ENCODE measurements around the gene TTC34. TPM values are rescaled to one million over a fixed set of nuclear protein-coding genes. Genes with fewer than 3 reads are reported as not detected.
"Not testable (repeated sequence)": the region's sequence is repeated elsewhere in the genome, so short reads cannot be mapped to it uniquely, and the experiment has no call there.

TTC34 gene
- total RNA-seq, 1 donor from 2014 or later = 1.8 TPM

DNA sequence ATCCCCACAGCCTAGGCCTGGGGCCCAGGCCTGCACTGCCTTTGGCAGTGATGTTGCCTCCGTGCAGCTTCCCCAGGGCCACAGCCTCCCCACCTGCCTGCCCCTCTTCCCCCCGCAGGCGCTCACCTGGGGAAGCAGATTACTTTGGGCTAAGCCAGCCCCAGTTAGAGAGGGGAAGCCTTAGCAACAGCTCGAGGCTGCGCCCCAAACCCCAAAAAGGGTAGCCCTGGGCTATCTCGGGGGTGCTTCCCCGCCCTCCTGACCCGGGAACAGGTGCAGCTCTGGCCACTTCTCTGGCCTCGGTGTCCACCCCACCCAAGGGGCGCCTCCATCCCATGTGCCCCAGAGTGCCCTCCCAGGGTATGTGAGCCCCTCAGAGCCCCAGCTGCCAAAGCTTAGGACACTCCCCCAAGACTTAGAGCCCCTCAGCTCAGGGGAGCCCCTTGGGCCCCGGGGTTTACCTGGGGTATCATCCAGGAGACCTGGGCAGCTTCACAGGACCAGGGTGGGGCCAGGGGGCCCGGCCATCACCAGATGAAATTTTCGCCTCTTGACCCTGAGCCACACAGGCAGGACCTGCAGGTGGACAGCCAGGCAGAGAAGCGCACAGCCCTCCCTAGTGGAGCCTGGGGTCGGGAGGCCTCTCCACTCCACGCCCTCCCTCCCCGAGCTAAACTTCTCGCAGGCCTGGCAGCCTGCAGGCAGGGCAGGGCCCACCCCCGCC lies 3.3 kb upstream of the TTC34 start:
- Mint-ChIP-seq H3K27me3 (ENCODE audit: insufficient read depth) (no peaks in the 10 kb centered on the region), H3K4me3 (no peak overlapping the region), H3K27ac (no peak overlapping the region), H3K36me3 (ENCODE audit: low read depth) (no peaks in the 10 kb centered on the region), H3K9me3 (no peaks in the 10 kb centered on the region), H3K4me1 (ENCODE audit: low read depth) (no peaks in the 10 kb centered on the region)
- no peak for DNase-seq (ENCODE audit: low spot score)
- intact Hi-C loops (cut with micrococcal nuclease) = no loop called here

GRCh38 chr1:2803931-2804627 lies 2.6 kb upstream of the TTC34 start:
- no peaks in the 10 kb centered on the region for H3K4me1 Mint-ChIP-seq (ENCODE audit: low read depth)
- H3K27ac Mint-ChIP-seq = no peak overlapping the region
- no peaks in the 10 kb centered on the region for H3K36me3 Mint-ChIP-seq (ENCODE audit: low read depth)
- intact Hi-C loops (cut with micrococcal nuclease) = no loop called here
- H3K27me3 Mint-ChIP-seq (ENCODE audit: insufficient read depth) = no peaks in the 10 kb centered on the region
- no peaks in the 10 kb centered on the region for H3K9me3 Mint-ChIP-seq
- no peak for DNase-seq (ENCODE audit: low spot score)
- no peak overlapping the region for H3K4me3 Mint-ChIP-seq

DNA sequence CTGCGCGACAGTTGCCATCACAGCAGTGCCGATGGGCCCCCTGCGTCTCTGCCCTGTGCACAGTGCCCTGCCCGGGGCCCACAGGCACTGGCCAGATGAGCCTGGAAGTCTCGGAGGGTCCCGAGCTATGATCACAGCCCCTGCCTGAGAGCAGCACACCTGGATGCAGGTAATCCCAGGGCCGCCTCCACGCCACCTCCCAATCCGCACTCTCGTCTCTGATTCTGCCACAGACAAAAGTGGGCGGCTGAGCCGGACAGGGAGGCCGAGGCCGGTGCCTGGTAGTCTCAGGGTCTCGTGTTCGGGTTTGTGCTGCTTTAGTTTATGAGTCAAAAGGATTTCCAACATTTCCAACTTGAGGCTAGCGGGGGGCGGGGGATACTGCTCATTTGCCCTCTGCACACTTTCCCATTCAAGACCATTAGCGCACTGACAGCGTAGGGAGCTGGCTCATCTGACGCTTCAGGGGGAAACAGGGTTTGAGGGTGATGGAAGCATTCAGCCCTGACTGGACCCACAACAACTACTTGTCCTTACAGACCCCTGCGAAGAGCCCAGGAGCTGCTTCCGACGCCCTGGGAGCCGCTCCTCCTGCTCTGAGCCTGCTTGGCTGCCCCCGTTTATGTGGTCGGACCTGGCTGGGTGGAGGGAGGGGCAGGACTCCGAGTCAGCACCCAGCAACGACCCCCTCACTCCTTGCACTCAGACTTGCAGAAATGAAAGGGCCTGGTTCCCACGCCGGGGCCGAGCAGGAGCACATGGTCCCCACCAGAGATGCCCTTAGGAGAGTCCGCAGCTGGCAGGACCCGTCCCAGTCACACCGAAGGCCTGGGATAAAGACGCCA lies 1.8 kb upstream of the TTC34 start:
- Mint-ChIP-seq H3K27ac (no peak overlapping the region), H3K27me3 (ENCODE audit: insufficient read depth) (no peaks in the 10 kb centered on the region), H3K36me3 (ENCODE audit: low read depth) (no peaks in the 10 kb centered on the region), H3K4me1 (ENCODE audit: low read depth) (no peaks in the 10 kb centered on the region), H3K9me3 (no peaks in the 10 kb centered on the region), H3K4me3 (no peak overlapping the region)
- DNase-seq (ENCODE audit: low spot score) = no peak
- intact Hi-C loops (cut with micrococcal nuclease) = no loop called here

DNA sequence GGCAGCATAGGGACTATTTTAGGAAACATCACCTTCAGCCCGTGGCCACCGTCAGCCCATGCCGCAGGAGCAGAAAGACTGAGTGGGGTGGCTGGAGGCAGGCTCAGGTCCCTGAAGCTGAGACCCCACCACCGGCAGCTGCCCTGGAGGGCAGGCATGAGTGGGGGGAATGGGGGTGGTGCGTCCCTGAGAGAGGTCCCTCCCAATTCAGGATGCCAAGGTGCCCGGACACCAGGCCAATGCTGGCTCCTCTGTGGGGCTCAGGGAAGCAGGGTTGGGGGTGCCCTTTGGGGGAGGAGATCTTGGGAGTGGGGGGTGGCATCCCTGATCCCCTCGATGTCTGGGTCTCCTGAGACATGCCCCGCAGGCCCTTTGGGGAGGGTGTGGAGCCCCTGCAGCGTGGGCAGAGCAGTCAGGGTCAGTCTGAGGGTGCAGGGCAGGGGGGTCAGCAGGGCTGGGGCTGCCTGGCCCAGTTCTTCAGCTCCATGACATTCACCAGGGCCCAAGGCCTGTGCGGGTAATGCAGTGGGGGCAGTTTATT lies 998 bp upstream of the TTC34 start:
- H3K4me3 Mint-ChIP-seq = no peak overlapping the region
- no peaks in the 10 kb centered on the region for H3K4me1 Mint-ChIP-seq (ENCODE audit: low read depth)
- no peaks in the 10 kb centered on the region for H3K9me3 Mint-ChIP-seq
- no peak overlapping the region for H3K27ac Mint-ChIP-seq
- intact Hi-C loops (cut with micrococcal nuclease) = no loop called here
- no peaks in the 10 kb centered on the region for H3K27me3 Mint-ChIP-seq (ENCODE audit: insufficient read depth)
- H3K36me3 Mint-ChIP-seq (ENCODE audit: low read depth) = no peaks in the 10 kb centered on the region
- no peak for DNase-seq (ENCODE audit: low spot score)

DNA sequence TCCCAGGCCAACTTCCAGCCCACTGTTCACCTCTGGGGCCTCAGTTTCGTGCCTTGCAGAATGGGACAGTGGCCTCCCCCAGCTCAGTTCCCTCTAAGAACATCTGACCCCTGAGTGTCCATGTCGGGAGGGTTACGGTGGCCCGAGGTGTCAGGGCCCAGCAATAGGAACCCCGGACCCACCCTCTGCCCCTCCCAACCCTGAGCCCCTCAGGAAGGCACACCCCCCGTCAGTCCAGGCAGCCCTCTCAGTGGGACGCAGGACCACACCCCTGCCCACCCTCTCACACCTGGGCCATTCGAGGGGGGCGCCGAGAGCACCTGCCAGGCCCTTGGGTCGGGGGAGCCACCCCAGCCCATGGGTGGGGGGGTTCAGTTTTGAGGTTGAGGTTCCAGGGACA lies 447 bp downstream of the TTC34 start:
- DNase-seq (ENCODE audit: low spot score) = no peak
- Mint-ChIP-seq H3K27ac (no peak overlapping the region), H3K36me3 (ENCODE audit: low read depth) (no peaks in the 10 kb centered on the region), H3K27me3 (ENCODE audit: insufficient read depth) (no peaks in the 10 kb centered on the region), H3K9me3 (peaks cover 3% of the 10 kb centered on the region), H3K4me1 (ENCODE audit: low read depth) (no peaks in the 10 kb centered on the region), H3K4me3 (no peak overlapping the region)
- intact Hi-C loops (cut with micrococcal nuclease) = no loop called here

DNA sequence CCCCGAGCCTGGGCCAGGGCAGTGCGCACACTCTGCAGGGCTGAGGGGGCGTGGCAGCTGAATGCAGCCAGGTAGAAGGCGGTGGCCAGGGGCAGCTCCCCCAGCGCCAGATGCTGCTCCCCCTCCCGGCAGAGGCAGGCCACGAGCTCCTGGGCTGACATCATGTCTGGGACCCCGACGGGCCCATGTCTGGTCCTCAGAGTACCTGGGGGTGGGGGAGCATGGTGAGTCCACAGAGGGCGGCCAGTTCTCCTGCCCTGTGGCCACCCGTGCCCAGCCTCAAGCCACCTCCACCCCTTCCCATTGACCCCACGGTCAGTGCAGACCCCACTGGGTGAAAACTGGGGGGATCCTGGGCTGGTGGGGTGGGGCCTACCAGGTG lies 838 bp downstream of the TTC34 start:
- peaks cover 6% of the 10 kb centered on the region for H3K9me3 Mint-ChIP-seq
- no peaks in the 10 kb centered on the region for H3K27me3 Mint-ChIP-seq (ENCODE audit: insufficient read depth)
- intact Hi-C loops (cut with micrococcal nuclease) = no loop called here
- H3K36me3 Mint-ChIP-seq (ENCODE audit: low read depth) = no peaks in the 10 kb centered on the region
- no peak for DNase-seq (ENCODE audit: low spot score)
- H3K27ac Mint-ChIP-seq = no peak overlapping the region
- no peak overlapping the region for H3K4me3 Mint-ChIP-seq
- no peaks in the 10 kb centered on the region for H3K4me1 Mint-ChIP-seq (ENCODE audit: low read depth)

DNA sequence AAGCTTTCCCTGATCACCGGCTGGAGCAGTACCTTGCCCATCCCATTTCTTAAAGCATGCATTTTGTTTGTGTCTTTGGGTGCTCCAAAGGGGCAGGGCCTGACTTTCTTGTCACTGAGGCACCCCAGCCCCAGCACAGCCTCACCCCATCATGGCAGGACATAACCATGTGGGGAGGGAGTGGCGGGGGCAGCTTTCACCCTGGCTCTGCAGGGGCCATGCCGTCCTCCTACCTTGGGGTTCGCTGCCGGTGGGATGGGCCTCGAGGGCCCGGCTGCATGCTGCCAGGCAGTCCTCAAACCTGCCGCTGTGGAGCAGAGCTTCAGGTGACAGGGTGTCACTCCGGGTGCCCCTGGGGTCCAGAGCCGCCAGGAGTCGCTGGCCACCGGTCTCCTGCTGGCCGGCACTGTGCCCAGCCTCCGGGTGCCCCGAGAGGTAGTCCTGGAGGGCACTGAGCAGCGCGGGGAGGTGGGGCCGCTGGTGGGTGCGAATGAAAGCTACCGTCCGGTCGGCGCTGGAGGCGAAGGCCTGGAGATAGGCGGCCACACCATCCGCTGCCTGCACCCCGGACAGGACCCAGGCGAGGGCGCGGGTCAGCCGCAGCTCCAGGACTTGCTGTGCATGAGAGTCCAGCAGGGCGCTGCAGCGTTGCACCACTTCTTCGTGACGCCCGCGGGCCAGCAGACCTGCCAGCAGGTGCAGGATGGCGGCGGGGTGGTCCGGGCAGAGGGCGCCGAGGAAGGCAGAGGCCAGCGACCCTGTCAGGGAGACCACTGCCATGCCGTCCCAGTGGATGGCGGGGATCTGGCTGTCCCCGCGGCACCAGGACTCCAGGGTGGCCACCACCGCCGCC lies 1.5 kb downstream of the TTC34 start:
- no peaks in the 10 kb centered on the region for H3K27me3 Mint-ChIP-seq (ENCODE audit: insufficient read depth)
- no peaks in the 10 kb centered on the region for H3K4me1 Mint-ChIP-seq (ENCODE audit: low read depth)
- H3K36me3 Mint-ChIP-seq (ENCODE audit: low read depth) = no peaks in the 10 kb centered on the region
- H3K4me3 Mint-ChIP-seq = no peak overlapping the region
- intact Hi-C loops (cut with micrococcal nuclease) = no loop called here
- H3K27ac Mint-ChIP-seq = no peak overlapping the region
- no peak for DNase-seq (ENCODE audit: low spot score)
- peaks cover 8% of the 10 kb centered on the region for H3K9me3 Mint-ChIP-seq

DNA sequence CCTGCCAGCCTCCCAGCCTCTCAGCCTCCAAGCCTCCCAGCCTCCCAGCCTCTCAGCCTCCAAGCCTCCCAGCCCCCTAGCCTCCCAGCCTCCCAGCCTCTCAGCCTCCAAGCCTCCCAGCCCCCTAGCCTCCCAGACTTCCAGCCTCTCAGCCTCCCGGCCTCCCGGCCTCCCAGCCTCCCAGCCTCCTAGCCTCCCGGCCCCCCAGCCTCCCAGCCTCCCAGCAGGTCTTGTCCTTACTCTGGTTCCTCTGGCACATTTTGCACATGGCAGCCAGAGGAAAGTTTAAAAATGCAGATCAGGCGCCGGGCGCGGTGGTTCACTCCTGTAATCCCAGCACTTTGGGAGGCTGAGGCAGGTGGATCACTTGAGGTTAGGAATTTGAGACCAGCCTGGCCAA lies 2.5 kb downstream of the TTC34 start:
- peaks cover 12% of the 10 kb centered on the region for H3K9me3 Mint-ChIP-seq
- intact Hi-C loops (cut with micrococcal nuclease); H3K4me1 Mint-ChIP-seq (ENCODE audit: low read depth); DNase-seq (ENCODE audit: low spot score); H3K36me3 Mint-ChIP-seq (ENCODE audit: low read depth); H3K4me3 Mint-ChIP-seq; H3K27ac Mint-ChIP-seq; H3K27me3 Mint-ChIP-seq (ENCODE audit: insufficient read depth): not testable (repeated sequence)

DNA sequence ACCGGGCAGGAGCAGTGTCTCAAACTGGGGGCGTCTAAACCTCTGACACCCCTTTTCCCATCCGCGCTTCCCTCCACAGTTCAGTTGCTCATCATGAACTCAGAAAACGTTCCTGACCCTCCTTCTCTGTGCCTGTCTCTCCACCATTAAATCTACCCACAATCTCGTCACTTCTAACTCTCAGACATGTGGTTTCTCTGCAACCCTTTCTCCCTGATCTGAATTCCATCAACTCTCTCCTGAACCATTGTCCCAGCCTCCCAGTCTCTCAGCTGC lies 3.8 kb downstream of the TTC34 start:
- Mint-ChIP-seq H3K27ac (no peak overlapping the region), H3K4me1 (ENCODE audit: low read depth) (no peaks in the 10 kb centered on the region), H3K4me3 (no peak overlapping the region), H3K9me3 (peaks cover 24% of the 10 kb centered on the region), H3K36me3 (ENCODE audit: low read depth) (no peaks in the 10 kb centered on the region), H3K27me3 (ENCODE audit: insufficient read depth) (peaks cover 2% of the 10 kb centered on the region)
- no peak for DNase-seq (ENCODE audit: low spot score)
- intact Hi-C loops (cut with micrococcal nuclease) = no loop called here

DNA sequence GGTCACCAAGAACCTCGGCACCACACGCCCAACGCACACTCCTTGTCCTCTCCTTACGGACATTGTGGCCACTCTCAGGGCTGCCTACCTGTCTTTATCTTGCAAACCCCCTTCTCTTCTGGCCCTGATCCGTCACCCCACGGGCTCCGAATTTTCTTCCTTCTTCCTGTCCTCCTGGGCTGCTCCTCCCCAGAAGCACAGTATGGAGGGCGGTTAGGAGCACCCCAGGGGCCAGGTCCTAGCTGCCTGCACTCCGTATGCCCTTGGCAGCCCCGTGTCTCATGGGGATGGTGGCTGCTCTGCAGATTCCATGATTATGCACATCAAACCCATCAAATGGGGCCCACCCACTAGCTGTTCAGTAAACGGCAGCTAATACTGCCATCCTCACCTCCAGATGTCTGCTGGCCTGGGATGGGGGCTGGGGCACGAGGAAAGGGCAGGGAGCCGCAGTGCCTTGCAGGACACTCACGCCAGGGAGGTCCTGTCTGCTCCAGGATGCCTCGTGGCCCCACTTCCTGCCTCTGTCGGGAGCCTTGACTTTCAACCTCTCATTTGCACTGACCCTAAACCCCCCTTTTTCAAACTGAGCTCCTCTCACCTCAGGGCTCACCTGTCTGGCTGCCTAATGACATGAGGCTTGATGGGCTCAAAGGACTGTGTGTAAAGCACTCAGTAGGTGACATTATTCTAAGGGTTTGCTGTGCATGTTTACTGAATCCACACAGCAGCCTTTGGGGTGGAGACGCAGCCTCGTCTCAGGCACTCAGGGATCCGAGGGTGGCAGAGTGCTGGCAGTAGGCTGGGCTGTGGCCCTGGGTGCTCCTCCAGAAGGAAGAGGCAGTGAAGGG lies 4.4 kb downstream of the TTC34 start:
- no peak for DNase-seq (ENCODE audit: low spot score)
- no peak overlapping the region for H3K4me3 Mint-ChIP-seq
- H3K27ac Mint-ChIP-seq = no peak overlapping the region
- intact Hi-C loops (cut with micrococcal nuclease) = no loop called here
- no peaks in the 10 kb centered on the region for H3K4me1 Mint-ChIP-seq (ENCODE audit: low read depth)
- no peaks in the 10 kb centered on the region for H3K36me3 Mint-ChIP-seq (ENCODE audit: low read depth)
- H3K27me3 Mint-ChIP-seq (ENCODE audit: insufficient read depth) = peaks cover 2% of the 10 kb centered on the region
- H3K9me3 Mint-ChIP-seq = peaks cover 30% of the 10 kb centered on the region

- no peak for DNase-seq (ENCODE audit: low spot score)
- H3K27ac Mint-ChIP-seq = no peak overlapping the region
- H3K36me3 Mint-ChIP-seq (ENCODE audit: low read depth) = no peaks in the 10 kb centered on the region
- H3K4me3 Mint-ChIP-seq = no peak overlapping the region
- no peaks in the 10 kb centered on the region for H3K4me1 Mint-ChIP-seq (ENCODE audit: low read depth)
- intact Hi-C loops (cut with micrococcal nuclease) = no loop called here
- peaks cover 30% of the 10 kb centered on the region for H3K9me3 Mint-ChIP-seq
- peaks cover 2% of the 10 kb centered on the region for H3K27me3 Mint-ChIP-seq (ENCODE audit: insufficient read depth)
Observed at GRCh38 chr1:2795926-2796325, 5.6 kb downstream of the TTC34 start.
